Osteoblast (primary cell): ENCODE results near the gene S100A8. TPM values are rescaled to one million over a fixed set of nuclear protein-coding genes. Genes with fewer than 3 reads are reported as not detected.

ENCODE experiments used
- DNase-seq: peaks from one replicate; pipeline ENCODE4 v3.0.0; 2011; ENCODE audit warnings: low spot score, mixed read lengths; ENCODE audit not compliant: insufficient read length; ENCODE audit errors: missing footprints
- H2AFZ ChIP-seq: 2 replicates; pipeline ENCODE4 v1.6.0; 2011; ENCODE audit warnings: mild to moderate bottlenecking, low read length
- H3K27ac ChIP-seq: 2 replicates; pipeline ENCODE4 v1.5.1; 2011; ENCODE audit warnings: mild to moderate bottlenecking, low read depth, low read length, moderate library complexity
- H3K27me3 ChIP-seq: 2 replicates; pipeline ENCODE4 v1.6.0; 2012; ENCODE audit warnings: mild to moderate bottlenecking, control low read depth, inconsistent platforms, low read length, moderate library complexity; ENCODE audit not compliant: insufficient read depth
- H3K36me3 ChIP-seq: 2 replicates; pipeline ENCODE4 v1.5.1; 2011; ENCODE audit warnings: mild to moderate bottlenecking, low read length, control low read depth, moderate library complexity; ENCODE audit not compliant: insufficient read depth
- H3K4me1 ChIP-seq: 2 replicates; pipeline ENCODE4 v1.5.1; 2011; ENCODE audit warnings: mild to moderate bottlenecking, low read length, control low read depth, moderate library complexity; ENCODE audit not compliant: insufficient read depth
- H3K4me2 ChIP-seq: 2 replicates; pipeline ENCODE4 v1.6.0; 2011; ENCODE audit warnings: mild to moderate bottlenecking, low read length; ENCODE audit not compliant: insufficient read depth
- H3K4me3 ChIP-seq: fragments of 200-600 bp; sonication (generic); 3 replicates; pipeline ENCODE4 v1.5.1; 2012; ENCODE audit warnings: mild to moderate bottlenecking, low read length, inconsistent platforms; ENCODE audit not compliant: insufficient read depth
- H3K79me2 ChIP-seq: 2 replicates; pipeline ENCODE4 v1.6.0; 2012; ENCODE audit warnings: mild to moderate bottlenecking, low read length, control low read depth, inconsistent platforms; ENCODE audit not compliant: insufficient read depth
- H3K9me3 ChIP-seq: 2 replicates; pipeline ENCODE4 v1.5.1; 2011; ENCODE audit warnings: low read depth, low read length, control low read depth
- H4K20me1 ChIP-seq: 2 replicates; pipeline ENCODE4 v1.6.0; 2012; ENCODE audit warnings: mild to moderate bottlenecking, low read length, control low read depth; ENCODE audit not compliant: insufficient read depth
- total RNA-seq: library from RNA; depleted of rRNA; stranded (reverse); fragments of >200 nt; gene quantifications from 2 replicates; pipeline ENCODE4 v1.2.3, GENCODE V29; 2012
- TF ChIP-seq, protein P1 (sequence below): IDR thresholded peaks from 2 replicates; pipeline ENCODE4 v1.5.1; 2011; ENCODE audit warnings: mild to moderate bottlenecking, low read depth, low read length, moderate library complexity; ENCODE audit errors: extremely low read depth

S100A8 gene
- total RNA-seq, 1 donor: not detected

- no peak for DNase-seq
- TF ChIP-seq, protein P1, sequence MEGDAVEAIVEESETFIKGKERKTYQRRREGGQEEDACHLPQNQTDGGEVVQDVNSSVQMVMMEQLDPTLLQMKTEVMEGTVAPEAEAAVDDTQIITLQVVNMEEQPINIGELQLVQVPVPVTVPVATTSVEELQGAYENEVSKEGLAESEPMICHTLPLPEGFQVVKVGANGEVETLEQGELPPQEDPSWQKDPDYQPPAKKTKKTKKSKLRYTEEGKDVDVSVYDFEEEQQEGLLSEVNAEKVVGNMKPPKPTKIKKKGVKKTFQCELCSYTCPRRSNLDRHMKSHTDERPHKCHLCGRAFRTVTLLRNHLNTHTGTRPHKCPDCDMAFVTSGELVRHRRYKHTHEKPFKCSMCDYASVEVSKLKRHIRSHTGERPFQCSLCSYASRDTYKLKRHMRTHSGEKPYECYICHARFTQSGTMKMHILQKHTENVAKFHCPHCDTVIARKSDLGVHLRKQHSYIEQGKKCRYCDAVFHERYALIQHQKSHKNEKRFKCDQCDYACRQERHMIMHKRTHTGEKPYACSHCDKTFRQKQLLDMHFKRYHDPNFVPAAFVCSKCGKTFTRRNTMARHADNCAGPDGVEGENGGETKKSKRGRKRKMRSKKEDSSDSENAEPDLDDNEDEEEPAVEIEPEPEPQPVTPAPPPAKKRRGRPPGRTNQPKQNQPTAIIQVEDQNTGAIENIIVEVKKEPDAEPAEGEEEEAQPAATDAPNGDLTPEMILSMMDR: no peak
- H3K27me3 ChIP-seq: peaks cover 2% of the 10 kb centered on the region
These were observed 15.4 kb downstream of the S100A8 start, which contains the start of gene S100A12 for GRCh38 chr1:153375511-153375910. Gene S100A12, minus strand, starts transcription at chr1:153375621. Its CDS starts 1,029 bp downstream, at chr1:153374592.

GRCh38 chr1:153374071-153374470, 16.8 kb downstream of the S100A8 start:
- Histone ChIP-seq H3K36me3 (no peaks in the 10 kb centered on the region), H4K20me1 (no peaks in the 10 kb centered on the region), H3K27ac (no peak overlapping the region), H3K9me3 (no peaks in the 10 kb centered on the region), H3K4me3 (no peak overlapping the region), H3K79me2 (no peaks in the 10 kb centered on the region), H3K27me3 (peaks cover 5% of the 10 kb centered on the region), H3K4me1 (peaks cover 6% of the 10 kb centered on the region), H3K4me2 (no peak overlapping the region), H2AFZ (no peak overlapping the region)
- DNase-seq: no peak
- TF ChIP-seq, protein P1: no peak

More at GRCh38 chr1:153375511-153375910, 15.4 kb downstream of the S100A8 start, which contains the start of gene S100A12:
- no peak within 1 kb of the TSS for H3K4me2 ChIP-seq
- H3K9me3 ChIP-seq: no peaks in the 10 kb centered on the region
- H3K4me3 ChIP-seq: no peak within 1 kb of the TSS
- no peaks in the 10 kb centered on the region for H3K79me2 ChIP-seq
- H2AFZ ChIP-seq: no peak within 1 kb of the TSS
- H3K4me1 ChIP-seq: peaks cover 6% of the 10 kb centered on the region
- H3K27ac ChIP-seq: no peak within 1 kb of the TSS
- H4K20me1 ChIP-seq: no peaks in the 10 kb centered on the region
- no peaks in the 10 kb centered on the region for H3K36me3 ChIP-seq

- Histone ChIP-seq H3K9me3 (no peaks in the 10 kb centered on the region), H3K4me1 (peaks cover 6% of the 10 kb centered on the region), H4K20me1 (no peaks in the 10 kb centered on the region), H3K4me3 (no peak overlapping the region), H3K27ac (no peak overlapping the region), H3K79me2 (no peaks in the 10 kb centered on the region), H3K36me3 (no peaks in the 10 kb centered on the region), H2AFZ (no peak overlapping the region), H3K4me2 (no peak overlapping the region), H3K27me3 (peaks cover 5% of the 10 kb centered on the region)
- TF ChIP-seq, protein P1: no peak
- DNase-seq: no peak
These were observed 18.3 kb downstream of the S100A8 start for GRCh38 chr1:153372571-153372970.

DNA sequence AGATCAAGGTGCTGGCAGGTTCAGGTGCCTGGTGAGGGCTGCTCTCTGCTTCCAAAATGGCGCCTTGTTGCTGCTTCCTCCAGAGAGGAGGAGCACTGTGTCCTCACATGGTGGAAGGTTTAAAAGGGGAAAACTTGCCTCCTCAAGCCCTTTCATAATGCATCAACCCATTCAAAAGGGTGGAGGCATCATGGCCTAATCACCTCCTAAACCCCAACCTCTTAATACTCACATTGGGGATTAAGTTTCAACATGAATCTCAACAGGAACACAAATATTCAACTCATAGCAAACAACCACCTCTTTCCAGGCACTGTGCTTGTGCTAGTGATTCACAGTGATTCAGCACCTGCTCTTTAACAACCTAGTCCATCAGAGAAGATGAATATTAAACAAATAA, 19.6 kb downstream of the S100A8 start:
- Histone ChIP-seq H3K4me2 (no peak overlapping the region), H3K4me3 (no peak overlapping the region), H3K27me3 (peaks cover 5% of the 10 kb centered on the region), H4K20me1 (no peaks in the 10 kb centered on the region), H3K9me3 (no peaks in the 10 kb centered on the region), H3K27ac (no peak overlapping the region), H3K36me3 (no peaks in the 10 kb centered on the region), H3K79me2 (no peaks in the 10 kb centered on the region), H2AFZ (no peak overlapping the region), H3K4me1 (peaks cover 6% of the 10 kb centered on the region)
- TF ChIP-seq, protein P1: no peak
- no peak for DNase-seq
